GM18858 (cell line): ENCODE measurements around the gene HNRNPUL1.

Source experiments
- ATAC-seq: cut with Tn5 transposase; IDR thresholded peaks from one replicate; pipeline ENCODE4 v1.9.1; 2021; ENCODE audit not compliant: unreplicated experiment

The HNRNPUL1 gene

DNA sequence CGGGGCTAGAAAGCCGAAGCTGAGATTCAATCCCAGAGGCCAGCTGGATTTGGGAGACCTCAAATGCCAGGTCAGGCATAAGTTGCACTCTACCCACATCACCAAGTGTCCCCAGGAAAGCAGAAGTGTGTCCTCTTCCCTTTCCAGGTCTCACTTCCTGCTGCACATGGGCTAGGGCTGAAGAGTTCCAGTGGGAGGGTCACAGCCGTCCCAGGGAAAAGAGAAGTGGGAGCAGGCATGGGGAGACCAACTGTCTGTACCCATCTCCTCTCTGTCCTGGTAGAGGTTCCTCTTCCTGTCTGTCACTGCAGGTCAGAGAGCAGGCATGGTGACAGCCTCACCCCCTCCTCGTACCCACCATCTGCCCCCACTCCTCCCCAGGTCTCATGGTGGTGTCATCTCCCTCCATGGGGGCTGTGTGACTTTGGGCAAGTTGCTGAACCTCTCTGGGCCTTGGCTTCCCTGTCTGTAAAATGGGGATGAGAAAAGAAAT, 30.4 kb upstream of the HNRNPUL1 start:
- no peak for ATAC-seq

DNA sequence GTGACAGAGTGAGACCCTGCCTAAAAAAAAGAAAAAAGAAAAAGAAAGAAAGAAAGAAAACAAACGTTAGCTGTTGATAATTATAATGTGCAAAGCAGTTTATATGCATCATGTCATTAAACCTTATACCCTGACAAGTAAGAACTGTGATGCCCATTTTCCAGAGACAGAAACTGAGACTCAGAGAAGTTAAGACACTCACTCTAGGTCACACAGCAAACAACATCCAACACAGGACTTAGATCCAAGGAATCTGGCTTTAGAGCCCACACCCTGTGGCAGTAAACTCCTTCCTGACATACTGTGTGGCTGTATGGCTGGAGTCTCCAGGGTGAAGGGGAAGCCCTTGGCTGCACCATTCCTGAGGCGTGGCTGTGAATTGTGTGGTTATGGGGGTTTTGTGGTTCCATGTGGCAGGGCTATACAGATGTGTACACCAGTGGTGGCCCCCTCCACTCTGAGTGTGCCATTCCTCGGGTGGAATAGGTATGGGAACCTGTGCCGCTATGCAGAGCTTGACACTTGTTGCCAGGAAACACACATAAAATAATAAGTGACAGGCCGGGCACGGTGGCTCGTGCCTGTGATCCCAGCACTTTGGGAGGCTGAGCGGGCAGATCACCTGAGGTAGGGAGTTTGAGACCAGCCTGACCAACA, 29.5 kb upstream of the HNRNPUL1 start:
- ATAC-seq, result no peak

DNA sequence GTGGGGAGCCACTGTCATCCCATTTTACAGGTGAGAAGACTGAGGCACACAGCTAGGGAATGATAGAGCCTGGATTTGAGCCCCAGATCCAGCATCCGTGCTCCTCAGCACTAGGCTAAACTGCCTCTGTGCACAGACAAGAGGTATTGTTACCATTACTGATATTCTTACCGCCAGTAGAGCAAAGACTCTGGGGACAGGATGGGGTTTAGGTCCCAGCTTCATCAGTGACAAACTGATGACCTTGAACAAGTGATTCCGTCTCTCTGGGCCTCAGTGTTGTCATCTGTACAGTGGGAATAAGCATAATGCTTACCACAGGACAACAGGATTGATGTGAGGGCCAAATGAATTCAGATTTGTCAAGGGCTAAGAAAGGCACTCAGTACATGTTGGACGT, 28.7 kb upstream of the HNRNPUL1 start:
- no peak for ATAC-seq

DNA sequence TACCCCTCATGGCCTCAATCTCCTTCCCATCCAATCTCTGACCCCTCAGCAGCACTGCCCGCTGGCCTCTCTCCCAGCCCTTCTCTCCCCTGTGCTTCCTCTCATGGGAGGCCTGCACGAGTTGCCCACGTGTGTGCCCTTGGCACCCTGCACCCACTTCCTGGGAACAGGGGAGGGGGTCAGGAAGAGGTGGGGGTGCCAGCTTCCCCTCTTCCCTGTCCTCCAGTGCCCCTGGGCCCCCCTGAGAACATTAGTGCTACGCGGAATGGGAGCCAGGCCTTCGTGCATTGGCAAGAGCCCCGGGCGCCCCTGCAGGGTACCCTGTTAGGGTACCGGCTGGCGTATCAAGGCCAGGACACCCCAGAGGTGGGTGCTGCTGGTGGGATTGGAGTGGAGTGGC, 25.9 kb upstream of the HNRNPUL1 start:
- no peak for ATAC-seq

DNA sequence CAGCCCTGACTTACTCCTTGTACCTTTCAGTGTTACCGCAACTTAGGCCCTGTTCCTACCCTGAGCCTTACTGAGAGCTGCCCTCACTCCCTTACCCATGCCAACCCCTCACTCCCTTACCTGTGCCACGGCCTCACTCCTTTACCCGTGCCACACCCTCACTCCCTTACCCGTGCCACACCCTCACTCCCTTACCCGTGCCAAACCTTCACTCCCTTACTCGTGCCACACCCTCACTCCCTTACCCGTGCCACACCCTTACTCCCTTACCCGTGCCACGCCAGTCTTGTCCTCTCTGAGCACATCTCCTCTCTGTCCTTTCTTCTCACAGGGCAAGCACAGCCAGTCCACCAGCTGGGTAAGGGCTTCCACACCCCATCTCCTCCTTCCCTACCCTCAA, 24.8 kb upstream of the HNRNPUL1 start:
- ATAC-seq, result no peak

DNA sequence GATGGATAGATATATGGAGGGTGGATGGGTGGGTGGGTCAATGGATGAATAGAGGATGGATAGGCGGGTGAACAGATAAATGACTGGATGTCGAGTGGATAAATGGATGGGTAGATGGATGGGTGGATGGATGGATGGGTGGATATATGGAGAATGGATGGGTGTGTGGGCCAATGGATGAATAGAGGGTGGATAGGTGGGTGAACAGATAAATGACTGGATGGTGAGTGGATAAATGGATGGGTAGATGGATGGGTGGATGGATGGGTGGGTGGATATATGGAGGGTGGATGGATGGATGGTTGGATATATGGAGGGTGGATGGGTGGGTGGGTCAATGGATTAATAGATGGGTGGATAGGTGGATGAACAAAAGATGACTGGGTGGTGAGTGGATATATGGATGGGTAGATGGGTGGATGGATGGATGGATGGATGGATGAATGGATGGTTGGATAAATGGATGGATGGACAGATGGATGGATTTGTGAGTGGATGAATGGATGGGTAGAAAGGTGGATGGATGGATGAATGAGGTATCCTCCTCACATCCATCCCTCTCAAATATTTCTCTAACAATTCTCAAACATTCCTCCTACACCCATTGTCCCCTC, 24.1 kb upstream of the HNRNPUL1 start:
- no peak for ATAC-seq

DNA sequence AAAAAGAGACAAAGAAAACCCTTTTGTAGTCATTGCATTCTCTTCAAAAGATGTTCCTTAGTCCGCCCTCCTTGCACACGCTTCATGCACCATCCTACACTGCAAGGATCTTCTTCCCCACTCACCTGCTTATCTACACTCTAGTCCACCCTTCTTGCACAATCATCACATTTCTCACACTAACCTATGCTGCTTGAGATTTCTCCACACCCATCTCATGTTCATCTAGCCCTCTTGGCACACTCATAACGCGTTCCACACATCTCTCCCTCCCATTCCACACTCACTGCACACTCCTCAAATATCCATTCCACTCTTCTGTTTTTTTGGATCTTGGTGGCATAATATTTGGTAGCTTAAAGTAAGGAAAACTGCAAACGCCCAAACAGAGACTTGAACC, 22.3 kb upstream of the HNRNPUL1 start:
- no peak for ATAC-seq

DNA sequence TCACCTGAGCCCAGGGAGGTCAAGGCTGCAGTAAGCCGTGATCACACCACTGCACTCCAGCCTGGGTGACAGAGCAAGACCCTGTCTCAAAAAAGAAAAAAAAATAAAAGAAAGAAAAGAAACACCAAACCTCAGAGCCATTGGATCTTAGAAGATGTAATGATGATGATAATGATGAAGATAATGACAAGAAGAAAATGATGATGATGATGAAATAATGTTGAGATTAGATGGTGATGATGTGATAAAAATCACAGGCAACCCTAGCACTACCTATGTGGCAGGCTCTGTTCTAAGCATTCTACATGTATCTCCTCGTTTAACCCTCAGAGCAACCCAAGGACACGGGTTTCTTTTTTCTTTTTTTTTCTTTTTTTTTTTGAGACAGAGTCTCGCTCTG, 20.1 kb upstream of the HNRNPUL1 start:
- no peak for ATAC-seq

DNA sequence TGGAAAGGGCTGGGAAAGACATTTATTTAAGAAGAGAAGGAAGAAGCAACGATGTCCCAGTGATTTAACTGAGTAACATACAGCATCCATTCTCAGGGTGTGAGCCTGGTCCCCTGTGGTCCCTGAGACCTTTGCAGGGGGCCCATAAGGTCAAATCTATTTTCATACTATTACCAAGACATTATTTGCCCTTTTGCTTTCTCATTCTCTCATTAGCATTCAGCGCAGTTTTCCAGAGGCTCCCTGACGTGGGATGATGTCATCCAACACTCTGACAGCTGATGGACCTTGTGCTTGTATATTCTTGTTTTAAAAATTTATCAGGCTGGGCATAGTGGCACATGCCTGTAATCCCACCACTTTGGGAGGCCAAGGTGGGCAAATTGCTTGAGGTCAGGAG, 18.3 kb upstream of the HNRNPUL1 start:
- no peak for ATAC-seq

DNA sequence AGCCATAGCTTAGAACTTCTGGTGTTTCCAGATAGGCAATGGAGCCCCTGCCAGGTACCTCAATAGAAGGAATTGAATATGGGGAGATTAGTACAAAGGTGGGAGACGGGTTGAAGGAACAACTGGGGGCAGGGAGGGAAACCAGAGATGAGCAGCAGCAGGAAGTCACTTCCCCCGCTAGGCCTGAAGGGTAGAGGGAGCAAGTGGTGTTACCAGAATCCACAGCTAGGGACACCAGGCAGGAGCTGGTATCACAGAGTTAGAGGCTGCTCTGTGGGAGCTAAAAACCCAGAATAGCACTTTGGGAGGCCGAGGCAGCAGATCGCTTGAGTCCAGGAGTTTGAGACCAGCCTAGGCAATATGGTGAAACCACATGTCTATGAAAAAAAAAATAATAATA, 15.3 kb upstream of the HNRNPUL1 start:
- ATAC-seq, result no peak

DNA sequence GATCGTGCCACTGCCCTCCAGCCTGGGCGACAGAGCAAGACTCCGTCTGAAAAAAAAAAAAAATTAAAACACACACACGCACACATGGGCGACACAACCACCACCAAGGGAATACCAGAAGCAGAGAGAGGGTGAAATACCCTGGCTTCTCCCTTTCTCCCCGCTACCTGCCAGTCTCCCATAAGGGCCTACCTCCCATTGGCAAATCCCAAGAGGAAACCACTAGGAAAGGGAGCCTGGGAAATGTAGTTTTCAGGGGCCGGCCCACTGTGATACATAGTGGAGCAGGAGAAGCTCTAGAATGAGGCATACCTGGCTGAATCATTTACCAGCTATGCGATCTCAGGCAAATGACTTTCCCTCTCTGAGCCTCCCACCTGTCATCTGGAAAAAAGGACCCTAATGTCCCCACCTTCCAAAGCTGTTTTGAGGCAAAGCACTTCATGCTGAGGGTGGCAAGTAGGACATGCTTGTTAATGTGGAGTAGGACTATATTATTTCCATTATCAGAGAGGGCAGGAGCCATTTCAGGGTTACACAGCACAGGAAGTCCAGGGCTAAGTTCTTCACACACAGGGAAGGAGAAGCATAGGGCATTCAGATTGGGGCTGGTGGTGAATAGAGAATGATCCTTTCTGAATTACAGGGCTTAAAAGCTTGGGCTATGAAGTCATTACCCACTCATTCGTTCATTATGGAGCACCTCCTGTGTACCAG, 14.3 kb upstream of the HNRNPUL1 start:
- no peak for ATAC-seq

DNA sequence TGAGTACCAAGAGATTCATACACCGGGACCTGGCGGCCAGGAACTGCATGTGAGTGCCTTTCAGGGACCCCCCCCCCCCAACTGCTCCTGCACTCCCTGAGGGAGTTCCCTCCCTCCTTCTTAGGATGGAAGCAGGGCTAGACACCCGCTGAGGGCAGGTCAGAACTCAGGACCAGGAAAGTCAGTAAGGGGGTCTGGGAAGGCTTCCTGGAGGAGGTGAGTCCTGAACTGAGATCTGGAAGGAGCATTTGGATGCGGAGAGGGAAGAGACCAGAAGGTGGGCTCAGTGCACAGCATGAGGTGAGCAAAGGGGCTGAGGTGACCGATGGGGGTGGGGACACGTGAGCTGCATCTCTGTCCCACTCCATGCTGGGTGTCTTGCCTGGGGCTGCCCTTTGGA, 10.5 kb upstream of the HNRNPUL1 start:
- ATAC-seq, result no peak

DNA sequence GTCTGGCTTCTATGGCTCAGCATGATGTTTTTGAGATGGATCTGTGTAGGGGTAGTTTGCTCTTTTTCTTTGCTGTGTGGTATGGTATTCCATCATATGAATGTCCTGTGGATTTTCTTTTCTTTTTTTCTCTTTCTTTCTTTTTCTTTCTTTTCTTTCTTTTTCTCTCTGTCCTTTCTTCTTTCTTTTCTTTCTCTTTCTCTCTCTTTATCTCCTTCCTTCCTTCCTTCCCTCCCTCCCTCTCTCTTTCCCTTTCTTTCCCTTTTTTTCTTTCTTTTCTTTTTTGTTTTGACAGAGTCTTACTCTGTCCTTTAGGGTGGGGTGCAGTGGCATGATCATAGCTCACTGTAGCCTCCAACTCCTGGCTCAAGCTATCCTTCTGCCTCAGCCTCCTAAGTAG, 9.0 kb upstream of the HNRNPUL1 start:
- ATAC-seq, result no peak

DNA sequence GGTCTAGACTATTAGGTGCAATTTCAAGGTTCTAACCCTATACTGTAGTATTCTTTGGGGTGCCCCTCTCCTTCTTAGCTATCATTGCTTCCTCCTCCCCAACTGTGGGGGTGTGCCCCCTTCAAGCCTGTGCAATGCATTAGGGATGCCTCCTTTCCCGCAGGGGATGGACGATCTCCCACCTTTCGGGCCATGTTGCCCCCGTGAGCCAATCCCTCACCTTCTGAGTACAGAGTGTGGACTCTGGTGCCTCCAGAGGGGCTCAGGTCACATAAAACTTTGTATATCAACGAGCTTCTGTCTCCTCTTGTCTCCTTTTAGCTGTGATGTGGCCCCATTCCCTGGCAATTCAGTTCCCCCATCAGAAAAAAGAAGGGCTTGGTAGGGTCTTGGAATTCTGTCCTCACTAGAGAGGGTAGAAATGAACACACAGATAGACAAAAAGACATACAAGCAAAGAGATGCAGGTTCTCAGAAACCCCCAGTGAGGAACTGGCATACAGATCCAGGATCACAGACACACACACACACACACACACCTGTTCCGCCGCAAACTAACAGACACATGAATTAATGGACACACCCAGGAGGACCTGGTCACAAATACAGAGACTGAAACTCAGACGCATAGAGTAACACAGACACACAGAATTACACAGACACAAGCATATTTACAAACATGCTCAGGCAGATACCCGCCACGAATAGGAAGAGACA, 2.5 kb upstream of the HNRNPUL1 start:
- ATAC-seq, result no peak

DNA sequence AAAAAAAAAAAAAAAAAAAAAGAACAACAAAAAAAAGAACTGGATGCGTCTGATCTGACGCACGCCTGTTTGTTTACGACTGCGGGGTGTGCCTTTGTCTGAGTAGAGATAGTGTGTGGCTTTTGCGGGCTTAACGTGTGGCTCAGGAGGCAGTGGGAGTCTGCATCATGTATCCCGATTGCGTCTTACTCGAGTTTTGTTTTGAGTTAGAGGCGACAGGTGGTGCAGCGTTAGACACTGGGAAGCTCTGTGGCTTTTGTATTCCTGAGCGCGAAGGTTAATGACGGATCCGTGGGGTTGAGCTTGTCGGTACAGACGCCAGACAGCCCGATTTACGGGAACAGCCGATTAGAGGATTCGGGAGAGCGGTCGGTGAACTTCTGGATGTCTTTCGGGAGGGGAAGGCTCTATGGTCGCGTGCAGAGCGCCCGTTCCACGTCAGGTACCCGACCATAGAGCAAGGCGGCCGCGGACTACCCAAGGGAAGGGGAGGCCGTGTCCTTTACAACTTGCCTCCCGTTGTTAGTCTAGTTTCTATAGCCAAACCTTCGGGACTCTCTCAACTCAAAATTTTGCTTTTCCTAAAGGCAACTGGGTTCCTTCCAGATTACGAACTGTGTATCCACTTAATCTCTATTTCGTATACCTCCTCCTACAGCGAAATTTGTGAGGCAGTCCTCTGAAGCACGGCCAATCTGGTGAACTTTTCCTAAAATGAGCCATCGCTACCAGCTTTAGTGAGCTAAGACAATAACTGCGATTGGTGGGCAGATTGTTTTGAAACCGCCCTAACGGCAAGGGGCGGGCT, 926 bp upstream of the HNRNPUL1 start:
- peak; percentile 3 for ATAC-seq

DNA sequence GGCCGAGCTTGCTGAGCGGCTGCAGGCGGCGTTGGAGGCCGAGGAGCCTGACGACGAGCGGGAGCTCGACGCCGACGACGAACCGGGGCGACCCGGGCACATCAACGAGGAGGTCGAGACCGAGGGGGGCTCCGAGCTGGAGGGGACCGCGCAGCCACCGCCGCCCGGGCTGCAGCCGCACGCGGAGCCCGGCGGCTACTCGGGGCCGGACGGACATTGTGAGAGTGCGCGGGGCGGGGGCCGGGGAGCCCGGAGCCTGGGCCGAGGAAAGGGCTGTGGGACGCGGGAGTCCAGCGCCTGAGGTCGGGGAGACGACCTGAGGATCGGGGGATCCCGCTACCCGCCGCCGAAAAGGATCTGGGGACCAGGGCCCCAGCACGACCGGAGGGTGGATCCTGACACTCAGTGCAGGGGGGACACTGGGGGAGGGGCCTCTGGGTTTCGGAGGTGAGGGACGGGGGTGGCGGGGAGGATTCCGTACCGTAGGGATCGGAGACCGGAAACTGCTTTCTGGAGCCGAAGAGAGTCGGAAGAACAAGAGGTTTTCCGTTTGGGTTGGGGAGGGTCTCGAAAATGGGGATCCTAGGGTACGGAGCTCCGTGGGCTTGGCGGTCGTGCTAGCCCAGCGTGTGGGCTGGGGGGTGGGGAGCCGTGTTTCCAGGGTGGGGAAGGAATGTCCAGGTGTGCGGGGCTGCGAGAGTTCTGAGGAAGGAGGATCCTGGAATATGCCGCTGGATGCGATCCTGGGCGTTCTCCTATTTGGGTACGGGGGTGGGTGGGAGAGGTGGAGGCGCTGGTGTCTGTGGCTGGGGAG, 616 bp downstream of the HNRNPUL1 start:
- ATAC-seq, result no peak

DNA sequence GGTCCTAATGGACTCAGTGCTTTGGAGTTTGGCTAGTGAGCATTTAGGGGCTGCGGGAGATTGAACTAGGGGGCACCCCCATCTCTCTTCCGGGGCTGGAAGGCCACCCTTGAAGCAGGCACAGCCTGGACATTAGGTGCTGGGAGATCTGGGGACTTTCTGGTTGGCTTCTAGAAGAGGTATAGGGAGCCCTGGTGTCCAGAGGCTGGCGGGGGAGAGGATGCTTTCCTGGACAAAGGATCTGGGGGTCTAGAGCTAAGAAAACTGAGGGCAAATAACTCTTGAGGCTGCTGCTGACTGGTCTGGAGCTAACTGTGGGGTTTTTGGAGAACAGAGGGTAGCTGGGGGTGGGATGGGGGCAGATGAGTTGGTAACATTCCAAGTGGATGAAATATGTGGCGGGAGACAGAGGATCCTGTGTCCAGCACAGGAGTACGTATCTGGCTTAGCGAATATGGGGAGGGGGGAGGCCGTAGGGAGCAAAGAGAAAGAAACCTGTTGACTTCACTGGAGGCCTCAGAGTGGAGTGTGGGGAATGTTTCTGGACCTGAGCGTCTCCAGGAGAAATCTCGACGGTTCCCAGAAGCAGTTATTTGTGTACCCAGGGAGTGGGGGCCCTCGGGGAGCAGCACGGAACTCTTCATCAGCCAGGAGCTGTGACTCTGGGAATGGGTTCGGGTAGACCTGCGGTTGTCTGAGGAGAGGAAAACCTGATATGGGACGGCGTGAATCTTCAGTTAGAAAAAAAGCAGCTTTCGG, 1.4 kb downstream of the HNRNPUL1 start:
- ATAC-seq, result no peak

DNA sequence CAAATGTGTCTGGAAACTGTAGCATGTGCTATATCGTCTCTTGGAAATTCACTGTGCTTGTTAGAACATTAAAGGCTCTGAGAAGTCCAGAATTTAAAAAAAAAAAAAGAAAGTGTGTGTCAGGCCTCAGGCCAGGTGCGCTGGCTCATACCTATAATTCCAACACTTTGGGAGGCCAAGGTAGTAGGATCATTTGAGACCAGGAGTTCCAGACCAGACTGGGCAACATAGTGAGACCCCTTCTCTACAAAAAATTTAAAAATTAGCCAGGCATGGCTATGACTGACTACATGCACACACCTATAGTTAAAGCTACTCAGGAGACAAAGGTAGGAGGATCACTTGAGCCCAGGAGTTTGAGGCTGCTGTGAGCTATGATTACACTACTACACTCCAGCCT, 4.9 kb downstream of the HNRNPUL1 start:
- ATAC-seq, result no peak

DNA sequence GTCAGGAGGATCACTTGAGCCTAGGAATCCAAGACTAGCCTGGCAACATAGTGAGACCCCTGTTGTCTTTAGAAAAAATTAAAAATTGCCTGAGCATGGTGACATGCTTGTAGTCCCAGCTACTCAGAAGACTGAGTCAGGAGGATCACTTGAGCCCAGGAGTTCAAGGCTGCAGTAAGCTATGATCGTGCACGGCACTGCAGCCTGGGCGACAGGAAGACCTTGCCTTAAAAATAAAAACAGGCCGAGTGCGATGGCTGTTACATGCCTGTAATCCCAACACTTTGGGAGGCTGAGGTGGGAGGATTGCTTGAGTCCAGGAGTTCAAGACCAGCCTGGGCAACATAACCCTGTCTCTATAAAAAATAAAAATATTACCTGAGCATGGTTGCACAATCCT, 5.4 kb downstream of the HNRNPUL1 start:
- ATAC-seq, result no peak
